GM08714 (cell line): ENCODE results near the gene MTX2.

ENCODE experiments used
- H3K4me3 ChIP-seq: fragments of 200-500 bp; sonication (Bioruptor generic); 2 replicates; pipeline ENCODE4 v1.5.1; 2014; ENCODE audit warnings: mild to moderate bottlenecking, low read length, inconsistent platforms
- ZNF274 ChIP-seq: IDR thresholded peaks from 2 replicates; pipeline ENCODE4 v1.6.1; 2012; ENCODE audit warnings: mild to moderate bottlenecking, low read depth, low read length

Gene MTX2

DNA sequence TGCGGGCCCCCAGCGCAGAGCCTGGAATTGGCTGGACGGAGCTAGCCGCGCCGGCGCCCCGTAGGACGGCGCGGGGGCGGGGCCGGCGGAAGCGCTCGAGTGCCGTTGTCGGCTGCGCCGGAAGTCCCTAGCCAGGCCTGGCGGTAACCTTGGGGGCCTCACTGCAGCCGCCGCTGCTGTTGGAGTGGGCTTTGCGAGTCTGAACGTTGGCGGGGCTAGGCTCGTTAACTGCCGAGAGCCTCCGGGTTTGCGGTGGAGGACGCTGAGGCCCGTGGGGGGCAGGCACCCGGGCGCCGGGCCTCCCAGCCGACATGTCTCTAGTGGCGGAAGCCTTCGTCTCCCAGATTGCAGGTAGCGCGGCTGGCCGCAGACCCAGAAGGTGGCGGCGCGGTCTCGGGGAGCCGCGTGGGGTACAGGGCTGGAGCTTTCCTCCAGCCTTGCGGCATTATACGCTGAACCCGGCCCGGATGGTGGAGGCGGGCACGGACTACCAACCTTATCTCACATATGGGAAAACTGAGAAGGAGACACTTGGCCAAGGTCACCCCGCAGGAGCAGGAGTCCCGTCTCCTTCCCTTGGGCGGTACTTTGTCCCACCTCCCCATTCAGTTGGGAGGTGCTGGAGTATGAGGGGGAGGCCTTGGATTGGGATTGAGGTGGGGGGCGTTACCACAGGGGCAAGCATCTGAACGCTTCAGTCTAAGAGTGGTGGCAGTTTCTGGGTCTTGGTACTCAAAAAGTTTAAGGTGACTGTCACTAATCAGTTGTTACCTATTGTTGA, at the start of gene MTX2:
TSS of gene MTX2 (plus strand) at position 124 of the 781 bp plus-strand sequence. CDS start at position 312, 188 bp downstream.
- peak within 1 kb of the TSS; percentile 89 for H3K4me3 ChIP-seq
- no peak for TF ChIP-seq ZNF274

- no peak overlapping the region for H3K4me3 ChIP-seq
- TF ChIP-seq ZNF274, result no peak
Observed at GRCh38 chr2:176227874-176228273, 41.4 kb upstream of the MTX2 start.

DNA sequence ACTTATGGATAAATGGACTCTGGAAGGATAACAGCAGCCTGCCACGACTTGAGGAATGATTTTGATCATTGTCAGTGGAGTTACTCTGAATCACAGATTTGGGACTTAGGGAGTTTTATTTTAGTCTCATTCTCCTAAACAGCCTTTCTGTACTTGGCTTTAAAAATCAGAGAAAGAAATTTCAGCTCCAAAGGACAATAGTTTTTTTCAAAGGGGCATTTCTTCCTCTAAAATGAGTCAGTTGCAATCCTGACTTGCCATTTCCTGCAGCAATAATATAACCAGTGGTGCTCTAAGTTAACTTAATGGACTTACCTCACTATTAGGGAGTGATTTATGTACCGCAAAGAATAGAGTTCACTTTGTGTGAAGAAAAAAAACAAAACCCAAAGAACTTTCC, 35.1 kb upstream of the MTX2 start:
- H3K4me3 ChIP-seq, result no peak overlapping the region

GRCh38 chr2:176234940-176235339, 34.3 kb upstream of the MTX2 start:
- no peak overlapping the region for H3K4me3 ChIP-seq
- TF ChIP-seq ZNF274, result no peak

More for the DNA sequence above, 35.1 kb upstream of the MTX2 start:
- no peak for TF ChIP-seq ZNF274

GRCh38 chr2:176237456-176237855, 31.8 kb upstream of the MTX2 start:
- no peak overlapping the region for H3K4me3 ChIP-seq
- no peak for TF ChIP-seq ZNF274

GRCh38 chr2:176239031-176239430, 30.2 kb upstream of the MTX2 start:
- TF ChIP-seq ZNF274, result no peak
- H3K4me3 ChIP-seq, result no peak overlapping the region

GRCh38 chr2:176240301-176240700, 28.9 kb upstream of the MTX2 start:
- TF ChIP-seq ZNF274, result no peak
- H3K4me3 ChIP-seq, result no peak overlapping the region

- no peak for TF ChIP-seq ZNF274
- no peak overlapping the region for H3K4me3 ChIP-seq
Observed at GRCh38 chr2:176242276-176242675, 27.0 kb upstream of the MTX2 start.

DNA sequence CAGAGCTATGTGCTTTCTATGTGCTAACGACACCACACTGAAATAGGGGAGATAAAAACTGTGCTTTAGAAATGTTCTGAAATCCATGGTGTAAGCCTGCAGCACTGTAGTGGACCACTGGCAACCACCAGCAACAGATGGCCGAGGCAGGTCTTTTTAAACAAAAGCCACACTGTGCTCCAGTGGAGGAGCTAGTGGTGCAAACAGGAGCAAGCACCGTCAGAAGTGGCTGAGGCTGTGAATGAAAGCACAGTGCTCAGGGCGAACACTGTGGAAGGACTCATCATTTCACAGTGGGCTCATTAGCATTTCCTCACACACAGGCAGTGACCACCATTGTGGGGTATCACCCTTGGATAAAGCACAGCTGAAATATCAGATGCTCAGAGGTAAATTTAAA, 22.9 kb upstream of the MTX2 start:
- TF ChIP-seq ZNF274, result no peak
- H3K4me3 ChIP-seq, result no peak overlapping the region

GRCh38 chr2:176247859-176248258, 21.4 kb upstream of the MTX2 start:
- no peak for TF ChIP-seq ZNF274
- no peak overlapping the region for H3K4me3 ChIP-seq

GRCh38 chr2:176251928-176252327, 17.3 kb upstream of the MTX2 start:
- no peak overlapping the region for H3K4me3 ChIP-seq
- no peak for TF ChIP-seq ZNF274

GRCh38 chr2:176260689-176261088, 8.6 kb upstream of the MTX2 start:
- H3K4me3 ChIP-seq, result no peak overlapping the region
- TF ChIP-seq ZNF274, result no peak

GRCh38 chr2:176261136-176261535, 8.1 kb upstream of the MTX2 start:
- no peak overlapping the region for H3K4me3 ChIP-seq
- no peak for TF ChIP-seq ZNF274

GRCh38 chr2:176268976-176269318, 295 bp upstream of the MTX2 start:
- TF ChIP-seq ZNF274, result no peak
- peak overlapping the region; percentile 89; the same call in 1 of the 2 replicates for H3K4me3 ChIP-seq

DNA sequence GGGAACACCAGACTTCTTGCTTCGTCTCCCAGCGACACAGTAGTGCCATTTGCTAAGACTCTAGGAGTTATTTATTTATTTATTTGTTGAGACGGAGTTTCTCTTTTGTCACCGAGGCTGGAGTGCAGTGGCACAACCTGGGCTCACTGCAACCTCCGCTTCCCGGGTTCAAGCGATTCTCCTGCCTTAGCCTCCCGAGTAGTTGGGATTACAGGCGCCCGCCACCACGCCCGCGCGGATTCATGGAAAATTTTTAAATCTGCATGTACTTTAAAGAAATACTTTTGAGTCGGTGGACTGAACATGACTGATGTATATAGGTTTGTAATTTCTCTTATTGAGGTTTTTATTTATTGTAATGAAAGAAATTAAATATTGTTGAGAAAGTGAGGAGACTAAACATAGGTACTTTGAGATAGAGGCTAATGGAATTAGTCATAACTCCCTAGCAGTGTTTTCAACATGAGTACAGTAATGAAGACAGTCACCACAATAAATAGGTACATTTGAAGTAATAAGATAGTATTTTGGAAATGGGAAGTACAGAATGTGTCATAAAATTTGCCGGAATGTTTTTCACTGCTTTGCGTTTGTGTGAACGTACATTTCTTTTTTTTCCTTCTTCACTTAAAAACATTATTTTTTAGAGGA, 983 bp downstream of the MTX2 start:
- peak overlapping the region; percentile 89 for H3K4me3 ChIP-seq
- no peak for TF ChIP-seq ZNF274
